ENCODE results near the gene PPP2R2D. TPM values are rescaled to one million over a fixed set of nuclear protein-coding genes. Genes with fewer than 3 reads are reported as not detected.

Gene PPP2R2D
- polyA plus RNA-seq, 1 of the 3 experiments (the other 2 are of a cell fraction): 25.1 TPM

DNA sequence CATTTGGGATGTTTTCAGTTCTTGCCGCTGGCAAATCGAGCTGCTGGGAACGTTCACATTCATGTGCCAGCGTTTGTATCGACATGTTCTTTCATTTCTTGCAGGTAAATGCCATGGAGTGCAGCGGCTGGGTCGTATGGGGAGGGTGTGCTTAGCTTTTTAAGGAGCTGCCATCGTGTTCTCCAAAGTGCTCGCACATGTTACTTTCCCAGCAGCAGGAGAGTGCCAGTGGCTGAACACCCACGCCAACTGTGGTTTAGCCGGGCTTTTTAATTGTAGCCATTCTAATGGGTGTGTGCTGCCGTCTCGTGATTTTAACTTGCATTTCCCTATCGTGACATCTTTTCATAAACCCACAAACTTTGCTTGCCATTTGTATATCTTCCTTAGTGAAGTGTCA, 92.5 kb downstream of the PPP2R2D start:
- no peaks in the 10 kb centered on the region for H3K4me1 ChIP-seq (ENCODE audit: control insufficient read depth in 1 of 2, insufficient read depth in 2 of 2, low read depth in 1 of 2, low read length in 1 of 2)
- no peaks in the 10 kb centered on the region for H3F3A ChIP-seq (replicated peaks; ENCODE audit: insufficient read depth)
- H4K20me1 ChIP-seq (ENCODE audit: insufficient read depth): no peaks in the 10 kb centered on the region
- H2AFZ ChIP-seq (ENCODE audit: low read depth): no peak overlapping the region
- no peak overlapping the region for H3K27ac ChIP-seq (ENCODE audit: low read depth in 2 of 2, low read length in 1 of 2)
- no peaks in the 10 kb centered on the region for H3K36me3 ChIP-seq (replicated peaks in 1 of 2; ENCODE audit: control insufficient read depth in 1 of 2, insufficient read depth in 2 of 2, low read length in 1 of 2)
- ChIA-PET CTCF (interaction anchor here (1.5 kb wide), 1 partner anchor 30 kb away, joined by 5 read pairs; no protein-coding TSS in a partner anchor), POLR2A (no interaction called here)
- H3K4me3 ChIP-seq (ENCODE audit: low read depth in 2 of 2, low read length in 1 of 2): no peak overlapping the region
- no peaks in the 10 kb centered on the region for H3K9me2 ChIP-seq
- no peaks in the 10 kb centered on the region; the same call in 1 of the 2 replicates for H3K27me3 ChIP-seq (ENCODE audit: insufficient read depth)
- no peak overlapping the region for H3K4me2 ChIP-seq
- no peak overlapping the region for H3K9ac ChIP-seq
- DNase-seq: no peak
- TF ChIP-seq EZH2phosphoT487 (IDR thresholded peaks at IDR 0.05; ENCODE audit: borderline replicate concordance, low read depth) (no peak), ELF1 (IDR thresholded peaks at IDR 0.05) (no peak), EP300 (IDR thresholded peaks at IDR 0.05; ENCODE audit: borderline replicate concordance in 1 of 2, low read depth in 1 of 2, low read length in 1 of 2) (no peak), TAF1 (IDR thresholded peaks at IDR 0.05; ENCODE audit: borderline replicate concordance, low read depth, low read length) (no peak), MXI1 (IDR thresholded peaks at IDR 0.05; ENCODE audit: low read depth, low read length) (no peak), RFX5 (IDR thresholded peaks at IDR 0.05; ENCODE audit: low read length) (no peak), FOXM1 (IDR thresholded peaks at IDR 0.05; ENCODE audit: low read depth) (no peak), POLR2AphosphoS5 (IDR thresholded peaks at IDR 0.05; ENCODE audit: low read depth, low read length) (no peak), YY1 (IDR thresholded peaks at IDR 0.05; ENCODE audit: low read depth) (no peak), GATA2 (CRISPR knock-in tag; IDR thresholded peaks at IDR 0.05) (no peak), FOXJ3 (CRISPR knock-in tag; IDR thresholded peaks at IDR 0.05) (no peak), TCF12 (IDR thresholded peaks at IDR 0.05) (no peak), FOSL2 (IDR thresholded peaks at IDR 0.05; ENCODE audit: borderline replicate concordance, low read depth) (no peak)
- TF ChIP-seq, protein P1, sequence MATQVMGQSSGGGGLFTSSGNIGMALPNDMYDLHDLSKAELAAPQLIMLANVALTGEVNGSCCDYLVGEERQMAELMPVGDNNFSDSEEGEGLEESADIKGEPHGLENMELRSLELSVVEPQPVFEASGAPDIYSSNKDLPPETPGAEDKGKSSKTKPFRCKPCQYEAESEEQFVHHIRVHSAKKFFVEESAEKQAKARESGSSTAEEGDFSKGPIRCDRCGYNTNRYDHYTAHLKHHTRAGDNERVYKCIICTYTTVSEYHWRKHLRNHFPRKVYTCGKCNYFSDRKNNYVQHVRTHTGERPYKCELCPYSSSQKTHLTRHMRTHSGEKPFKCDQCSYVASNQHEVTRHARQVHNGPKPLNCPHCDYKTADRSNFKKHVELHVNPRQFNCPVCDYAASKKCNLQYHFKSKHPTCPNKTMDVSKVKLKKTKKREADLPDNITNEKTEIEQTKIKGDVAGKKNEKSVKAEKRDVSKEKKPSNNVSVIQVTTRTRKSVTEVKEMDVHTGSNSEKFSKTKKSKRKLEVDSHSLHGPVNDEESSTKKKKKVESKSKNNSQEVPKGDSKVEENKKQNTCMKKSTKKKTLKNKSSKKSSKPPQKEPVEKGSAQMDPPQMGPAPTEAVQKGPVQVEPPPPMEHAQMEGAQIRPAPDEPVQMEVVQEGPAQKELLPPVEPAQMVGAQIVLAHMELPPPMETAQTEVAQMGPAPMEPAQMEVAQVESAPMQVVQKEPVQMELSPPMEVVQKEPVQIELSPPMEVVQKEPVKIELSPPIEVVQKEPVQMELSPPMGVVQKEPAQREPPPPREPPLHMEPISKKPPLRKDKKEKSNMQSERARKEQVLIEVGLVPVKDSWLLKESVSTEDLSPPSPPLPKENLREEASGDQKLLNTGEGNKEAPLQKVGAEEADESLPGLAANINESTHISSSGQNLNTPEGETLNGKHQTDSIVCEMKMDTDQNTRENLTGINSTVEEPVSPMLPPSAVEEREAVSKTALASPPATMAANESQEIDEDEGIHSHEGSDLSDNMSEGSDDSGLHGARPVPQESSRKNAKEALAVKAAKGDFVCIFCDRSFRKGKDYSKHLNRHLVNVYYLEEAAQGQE (IDR thresholded peaks at IDR 0.05; ENCODE audit: low read depth, low read length): no peak
- TF ChIP-seq, protein P2, sequence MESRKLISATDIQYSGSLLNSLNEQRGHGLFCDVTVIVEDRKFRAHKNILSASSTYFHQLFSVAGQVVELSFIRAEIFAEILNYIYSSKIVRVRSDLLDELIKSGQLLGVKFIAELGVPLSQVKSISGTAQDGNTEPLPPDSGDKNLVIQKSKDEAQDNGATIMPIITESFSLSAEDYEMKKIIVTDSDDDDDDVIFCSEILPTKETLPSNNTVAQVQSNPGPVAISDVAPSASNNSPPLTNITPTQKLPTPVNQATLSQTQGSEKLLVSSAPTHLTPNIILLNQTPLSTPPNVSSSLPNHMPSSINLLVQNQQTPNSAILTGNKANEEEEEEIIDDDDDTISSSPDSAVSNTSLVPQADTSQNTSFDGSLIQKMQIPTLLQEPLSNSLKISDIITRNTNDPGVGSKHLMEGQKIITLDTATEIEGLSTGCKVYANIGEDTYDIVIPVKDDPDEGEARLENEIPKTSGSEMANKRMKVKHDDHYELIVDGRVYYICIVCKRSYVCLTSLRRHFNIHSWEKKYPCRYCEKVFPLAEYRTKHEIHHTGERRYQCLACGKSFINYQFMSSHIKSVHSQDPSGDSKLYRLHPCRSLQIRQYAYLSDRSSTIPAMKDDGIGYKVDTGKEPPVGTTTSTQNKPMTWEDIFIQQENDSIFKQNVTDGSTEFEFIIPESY (IDR thresholded peaks at IDR 0.05; ENCODE audit: borderline replicate concordance, low read depth): no peak
- TF ChIP-seq, protein P3, sequence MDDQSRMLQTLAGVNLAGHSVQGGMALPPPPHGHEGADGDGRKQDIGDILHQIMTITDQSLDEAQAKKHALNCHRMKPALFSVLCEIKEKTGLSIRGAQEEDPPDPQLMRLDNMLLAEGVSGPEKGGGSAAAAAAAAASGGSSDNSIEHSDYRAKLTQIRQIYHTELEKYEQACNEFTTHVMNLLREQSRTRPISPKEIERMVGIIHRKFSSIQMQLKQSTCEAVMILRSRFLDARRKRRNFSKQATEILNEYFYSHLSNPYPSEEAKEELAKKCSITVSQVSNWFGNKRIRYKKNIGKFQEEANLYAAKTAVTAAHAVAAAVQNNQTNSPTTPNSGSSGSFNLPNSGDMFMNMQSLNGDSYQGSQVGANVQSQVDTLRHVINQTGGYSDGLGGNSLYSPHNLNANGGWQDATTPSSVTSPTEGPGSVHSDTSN (IDR thresholded peaks at IDR 0.05): no peak
- no peaks in the 10 kb centered on the region for H3K79me2 ChIP-seq (ENCODE audit: insufficient read depth)
- WGBS (ENCODE audit: low lambda C conversion rate): 79% methylated on average over 13 of the region's 14 CpGs
- no peaks in the 10 kb centered on the region for H3K9me3 ChIP-seq

Data from SK-N-SH (cell line).